ENCODE results near the gene KLF16. TPM values are rescaled to one million over a fixed set of nuclear protein-coding genes. Genes with fewer than 3 reads are reported as not detected.

The KLF16 gene
- total and polyA plus RNA-seq, 2 experiments from 2014 or later = 4.6 to 11.0 TPM

DNA sequence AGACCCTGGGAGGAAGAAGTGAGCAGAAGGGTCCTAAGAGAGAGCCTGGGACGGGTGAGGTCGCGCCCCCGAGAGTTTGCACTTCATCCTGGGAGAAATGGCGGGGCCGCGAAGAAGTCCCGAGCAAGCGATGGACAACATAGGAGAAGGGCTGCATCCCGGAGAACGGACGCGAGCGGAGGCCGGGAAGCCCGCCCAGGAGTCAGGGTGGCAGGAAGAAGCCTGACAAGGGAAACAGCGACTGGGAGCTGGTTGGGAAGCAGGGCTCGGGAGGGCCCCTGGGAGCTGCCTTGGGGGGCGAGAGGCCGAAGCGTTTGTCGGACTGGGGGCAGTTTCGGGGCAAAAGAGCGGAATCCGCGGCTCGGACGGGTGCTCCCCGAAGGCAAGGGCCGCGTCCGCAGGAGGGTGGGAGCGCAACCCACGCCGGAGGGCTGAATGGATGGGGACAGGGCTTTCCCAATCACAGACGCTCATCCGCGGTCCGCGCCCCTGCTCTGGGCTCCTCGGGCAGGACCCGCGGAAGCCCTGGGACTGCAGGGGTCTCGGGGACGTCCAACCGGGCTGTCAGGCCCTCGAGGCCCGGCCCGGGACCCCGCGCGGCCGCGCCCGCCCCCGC lies 21.4 kb upstream of the KLF16 start:
- Histone ChIP-seq H3K9ac (peak overlapping the region; percentile 86), H3K79me2 (ENCODE audit: insufficient read depth) (peaks cover 53% of the 10 kb centered on the region), H2AFZ (peak overlapping the region; percentile 29; the same call in 1 of the 2 replicates), H3K4me2 (ENCODE audit: unreplicated experiment) (peak overlapping the region; percentile 94), H3K27ac (peak overlapping the region; percentile 68), H3K4me1 (ENCODE audit: insufficient read depth) (peaks cover 17% of the 10 kb centered on the region), H3K27me3 (replicated peaks; ENCODE audit: insufficient read depth) (no peaks in the 10 kb centered on the region), H3F3A (ENCODE audit: insufficient read depth) (no peaks in the 10 kb centered on the region), H4K20me1 (ENCODE audit: insufficient read depth) (0 out of 2 replicates have a peak, but pooled peaks cover 4% of the 10 kb centered on the region), H3K4me3 (peak overlapping the region; percentile 95), H3K36me3 (ENCODE audit: low read depth) (no peaks in the 10 kb centered on the region), H3K9me3 (ENCODE audit: low read depth) (no peaks in the 10 kb centered on the region), H3K9me2 (ENCODE audit: insufficient read depth) (no peaks in the 10 kb centered on the region)
- TF ChIP-seq EZH2phosphoT487 (IDR thresholded peaks at IDR 0.05; ENCODE audit: insufficient read depth, low read depth) (no peak), EZH2 (IDR thresholded peaks at IDR 0.05; ENCODE audit: insufficient read depth, poor library complexity, severe bottlenecking) (no peak)
- in situ Hi-C loops (cut with MboI) = no loop called here
- DNase-seq = peak; percentile 61
- WGBS, 2 experiments (ENCODE audit: low coverage in 1 of 2, low lambda C conversion rate in 2 of 2, missing lambda C conversion rate in 2 of 2) = 1% methylated on average over 42 to 43 of the region's 56 CpGs

DNA sequence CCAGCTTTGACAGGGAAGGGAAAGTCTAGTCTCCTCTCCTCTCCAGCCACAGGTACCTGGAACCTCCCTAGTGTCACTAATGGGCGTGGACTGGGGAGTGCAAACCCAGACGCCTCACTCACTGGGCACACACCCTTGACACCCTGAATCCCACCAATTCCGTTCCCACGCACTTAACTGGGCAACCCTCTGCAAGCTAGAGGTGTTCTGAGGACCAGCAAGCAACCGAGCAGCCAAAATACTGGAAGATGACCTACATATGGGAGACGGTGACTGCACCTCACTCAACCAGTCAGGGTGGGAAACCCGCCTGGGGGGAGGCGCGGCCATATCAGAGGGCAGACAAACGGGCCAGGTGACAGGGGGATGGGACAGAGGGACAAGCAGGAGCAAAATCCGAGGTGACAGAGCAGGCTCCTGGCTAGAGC lies 20.9 kb upstream of the KLF16 start:
- Histone ChIP-seq H3K27me3 (replicated peaks; ENCODE audit: insufficient read depth) (no peaks in the 10 kb centered on the region), H3K9me3 (ENCODE audit: low read depth) (no peaks in the 10 kb centered on the region), H3K36me3 (ENCODE audit: low read depth) (no peaks in the 10 kb centered on the region), H3K27ac (peak overlapping the region; percentile 68), H3K4me2 (ENCODE audit: unreplicated experiment) (peak overlapping the region; percentile 94), H3F3A (ENCODE audit: insufficient read depth) (no peaks in the 10 kb centered on the region), H3K9me2 (ENCODE audit: insufficient read depth) (no peaks in the 10 kb centered on the region), H4K20me1 (ENCODE audit: insufficient read depth) (0 out of 2 replicates have a peak, but pooled peaks cover 4% of the 10 kb centered on the region), H3K4me1 (ENCODE audit: insufficient read depth) (peaks cover 17% of the 10 kb centered on the region), H3K79me2 (ENCODE audit: insufficient read depth) (peaks cover 53% of the 10 kb centered on the region), H3K4me3 (peak overlapping the region; percentile 95), H3K9ac (peak overlapping the region; percentile 86), H2AFZ (0 out of 2 replicates have a peak overlapping the region, but pooled peaks have one; percentile 29)
- in situ Hi-C loops (cut with MboI) = no loop called here
- TF ChIP-seq EZH2phosphoT487 (IDR thresholded peaks at IDR 0.05; ENCODE audit: insufficient read depth, low read depth) (no peak), EZH2 (IDR thresholded peaks at IDR 0.05; ENCODE audit: insufficient read depth, poor library complexity, severe bottlenecking) (no peak)
- peak; percentile 53 for DNase-seq
- WGBS, 2 experiments (ENCODE audit: low coverage in 1 of 2, low lambda C conversion rate in 2 of 2, missing lambda C conversion rate in 2 of 2) = 1 to 2% methylated on average over 11 of the region's 11 CpGs

DNA sequence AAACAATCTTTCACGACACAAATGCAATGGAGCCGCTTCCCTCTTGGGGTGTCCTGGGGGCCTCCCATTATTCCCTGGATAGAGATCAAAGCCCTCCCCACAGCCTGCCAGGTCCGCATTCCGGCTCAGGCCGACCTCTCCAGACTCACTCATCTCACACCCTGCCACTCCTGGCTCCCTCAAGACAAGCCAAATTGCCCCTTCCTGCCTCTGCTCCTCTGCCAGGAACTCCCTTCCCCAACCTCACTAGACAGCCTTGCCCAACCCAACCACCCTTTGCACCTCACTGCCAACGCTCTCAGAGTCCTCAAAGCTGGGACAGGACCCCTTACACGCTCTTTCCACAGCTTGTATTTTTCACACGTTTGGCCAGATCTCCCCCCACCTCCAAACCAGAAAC lies 20.4 kb upstream of the KLF16 start:
- Histone ChIP-seq H2AFZ (no peak overlapping the region), H3K27me3 (replicated peaks; ENCODE audit: insufficient read depth) (no peaks in the 10 kb centered on the region), H3K27ac (peak overlapping the region; percentile 68), H3K4me2 (ENCODE audit: unreplicated experiment) (peak overlapping the region; percentile 94), H3K9ac (peak overlapping the region; percentile 86), H3K79me2 (ENCODE audit: insufficient read depth) (peaks cover 53% of the 10 kb centered on the region), H3K9me2 (ENCODE audit: insufficient read depth) (no peaks in the 10 kb centered on the region), H3K9me3 (ENCODE audit: low read depth) (no peaks in the 10 kb centered on the region), H3K4me1 (ENCODE audit: insufficient read depth) (peaks cover 17% of the 10 kb centered on the region), H3F3A (ENCODE audit: insufficient read depth) (no peaks in the 10 kb centered on the region), H3K36me3 (ENCODE audit: low read depth) (no peaks in the 10 kb centered on the region), H3K4me3 (peak overlapping the region; percentile 95), H4K20me1 (ENCODE audit: insufficient read depth) (0 out of 2 replicates have a peak, but pooled peaks cover 4% of the 10 kb centered on the region)
- WGBS, 2 experiments (ENCODE audit: low coverage in 1 of 2, low lambda C conversion rate in 2 of 2, missing lambda C conversion rate in 2 of 2) = 8 to 14% methylated on average over 8 of the region's 8 CpGs
- DNase-seq = no peak
- no peak for TF ChIP-seq EZH2 (IDR thresholded peaks at IDR 0.05; ENCODE audit: insufficient read depth, poor library complexity, severe bottlenecking)
- TF ChIP-seq EZH2phosphoT487 (IDR thresholded peaks at IDR 0.05; ENCODE audit: insufficient read depth, low read depth) = no peak
- in situ Hi-C loops (cut with MboI) = no loop called here

DNA sequence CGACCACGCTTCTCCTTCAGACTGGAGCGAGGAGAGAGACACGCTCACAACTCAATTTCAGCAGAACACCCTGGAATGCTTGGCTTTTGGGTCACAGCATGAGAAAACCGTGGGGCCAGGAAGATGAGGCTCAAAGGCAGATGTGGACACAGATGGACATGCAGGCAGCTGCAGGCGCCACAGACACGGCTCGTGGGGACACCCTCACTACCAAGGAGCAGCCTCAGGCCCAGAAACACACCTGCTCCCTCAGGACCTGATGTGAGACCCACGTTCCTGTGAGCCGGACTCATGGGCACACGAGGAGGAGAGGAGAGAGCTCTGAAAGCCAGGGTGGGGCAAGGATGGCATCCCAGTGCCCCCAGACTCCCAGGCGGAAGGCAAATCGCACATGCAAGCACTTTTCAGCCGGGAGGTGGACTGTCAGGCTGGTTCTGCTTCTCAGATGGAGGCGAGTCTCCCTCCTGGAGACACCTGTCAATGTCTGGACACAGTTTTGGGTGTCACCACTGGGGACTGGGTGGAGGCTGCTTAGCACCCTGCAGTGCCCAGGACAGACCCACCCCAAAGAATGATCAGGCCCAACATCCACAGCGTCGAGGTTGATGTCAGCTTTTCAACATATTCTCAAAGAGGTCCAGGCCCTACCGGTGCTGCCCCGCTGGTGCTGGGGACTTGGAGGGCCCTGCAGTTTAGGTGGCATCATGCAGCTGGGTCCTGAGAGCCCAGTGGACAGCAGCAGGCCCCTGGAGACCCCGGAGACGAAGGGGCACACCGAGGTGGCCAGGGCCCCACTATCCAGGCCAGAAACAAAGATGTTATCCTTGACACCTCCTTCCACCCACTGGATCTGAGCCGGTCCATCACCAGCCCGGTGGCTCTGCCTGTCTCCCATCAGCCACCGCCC lies 19.7 kb upstream of the KLF16 start:
- 74 to 78% methylated on average over 25 of the region's 25 CpGs for WGBS, 2 experiments (ENCODE audit: low coverage in 1 of 2, low lambda C conversion rate in 2 of 2, missing lambda C conversion rate in 2 of 2)
- Histone ChIP-seq H2AFZ (no peak overlapping the region), H3K27ac (no peak overlapping the region), H3K4me3 (peak overlapping the region; percentile 95), H3F3A (ENCODE audit: insufficient read depth) (no peaks in the 10 kb centered on the region), H3K4me1 (ENCODE audit: insufficient read depth) (peaks cover 17% of the 10 kb centered on the region), H4K20me1 (ENCODE audit: insufficient read depth) (0 out of 2 replicates have a peak, but pooled peaks cover 4% of the 10 kb centered on the region), H3K9ac (peak overlapping the region; percentile 86), H3K27me3 (replicated peaks; ENCODE audit: insufficient read depth) (no peaks in the 10 kb centered on the region), H3K79me2 (ENCODE audit: insufficient read depth) (peaks cover 53% of the 10 kb centered on the region), H3K36me3 (ENCODE audit: low read depth) (no peaks in the 10 kb centered on the region), H3K4me2 (ENCODE audit: unreplicated experiment) (peak overlapping the region; percentile 94), H3K9me3 (ENCODE audit: low read depth) (no peaks in the 10 kb centered on the region), H3K9me2 (ENCODE audit: insufficient read depth) (no peaks in the 10 kb centered on the region)
- TF ChIP-seq EZH2 (IDR thresholded peaks at IDR 0.05; ENCODE audit: insufficient read depth, poor library complexity, severe bottlenecking) = no peak
- no peak for TF ChIP-seq EZH2phosphoT487 (IDR thresholded peaks at IDR 0.05; ENCODE audit: insufficient read depth, low read depth)
- DNase-seq = no peak
- in situ Hi-C loops (cut with MboI) = no loop called here

All from GM23248 (cell line).